Measurements from ENCODE around the gene RANBP17. TPM values are rescaled to one million over a fixed set of nuclear protein-coding genes. Genes with fewer than 3 reads are reported as not detected.

The RANBP17 gene
- total RNA-seq, 2 donors from 2014 or later: 26.6 to 28.0 TPM

- peaks cover 5% of the 10 kb centered on the region for H3K4me1 Mint-ChIP-seq
- H3K4me1 ChIP-seq (ENCODE audit: control insufficient read depth, insufficient read depth, low read length): peaks cover 4% of the 10 kb centered on the region
- H3K4me3 Mint-ChIP-seq: no peak overlapping the region
- no peaks in the 10 kb centered on the region for H3K27me3 Mint-ChIP-seq (ENCODE audit: insufficient read depth)
- no peaks in the 10 kb centered on the region for H3K36me3 Mint-ChIP-seq (ENCODE audit: low read depth)
- no peaks in the 10 kb centered on the region for H3K9me3 ChIP-seq (ENCODE audit: control insufficient read depth, low read length)
- H3K27ac Mint-ChIP-seq: no peak overlapping the region
- no peak overlapping the region for H3K9ac ChIP-seq (ENCODE audit: extremely low read depth, low read length, poor library complexity, severe bottlenecking)
- no peaks in the 10 kb centered on the region for H3K36me3 ChIP-seq (ENCODE audit: control insufficient read depth, insufficient read depth, low read length)
- no peaks in the 10 kb centered on the region for H3K9me3 Mint-ChIP-seq
- H3K27ac ChIP-seq (ENCODE audit: low read depth, low read length): no peak overlapping the region
- TF ChIP-seq CTCF (conservative IDR thresholded peaks at IDR 0.05): no peak
- H3K27me3 ChIP-seq (ENCODE audit: control insufficient read depth, insufficient read depth, low read length, poor library complexity, severe bottlenecking): no peaks in the 10 kb centered on the region
- DNase-seq: no peak
- 83 to 98% methylated on average over 1 to 2 of the region's 2 CpGs for WGBS, 2 experiments (ENCODE audit: insufficient coverage in 1 of 2, insufficient read length in 1 of 2)
- no peak overlapping the region for H3K4me3 ChIP-seq (ENCODE audit: low read length)
Observed at GRCh38 chr5:171157276-171157675, 295.5 kb downstream of the RANBP17 start.

- WGBS, 2 experiments (ENCODE audit: insufficient coverage in 1 of 2, insufficient read length in 1 of 2): 80 to 97% methylated on average over 1 of the region's 1 CpG
- DNase-seq: no peak
- peaks cover 4% of the 10 kb centered on the region for H3K4me1 ChIP-seq (ENCODE audit: control insufficient read depth, insufficient read depth, low read length)
Observed at GRCh38 chr5:171157775-171158174, 296.0 kb downstream of the RANBP17 start.

GRCh38 chr5:171158581-171158980 is 296.8 kb downstream of the RANBP17 start:
- TF ChIP-seq CTCF (conservative IDR thresholded peaks at IDR 0.05): no peak
- H3K27ac Mint-ChIP-seq: no peak overlapping the region
- Histone ChIP-seq H3K9ac (ENCODE audit: extremely low read depth, low read length, poor library complexity, severe bottlenecking) (no peak overlapping the region), H3K27me3 (ENCODE audit: control insufficient read depth, insufficient read depth, low read length, poor library complexity, severe bottlenecking) (no peaks in the 10 kb centered on the region), H3K36me3 (ENCODE audit: control insufficient read depth, insufficient read depth, low read length) (no peaks in the 10 kb centered on the region), H3K27ac (ENCODE audit: low read depth, low read length) (no peak overlapping the region), H3K9me3 (ENCODE audit: control insufficient read depth, low read length) (no peaks in the 10 kb centered on the region), H3K4me1 (ENCODE audit: control insufficient read depth, insufficient read depth, low read length) (peaks cover 4% of the 10 kb centered on the region), H3K4me3 (ENCODE audit: low read length) (no peak overlapping the region)
- no peak overlapping the region for H3K4me3 Mint-ChIP-seq
- no peak for DNase-seq
- peaks cover 10% of the 10 kb centered on the region for H3K4me1 Mint-ChIP-seq
- H3K27me3 Mint-ChIP-seq (ENCODE audit: insufficient read depth): no peaks in the 10 kb centered on the region
- H3K36me3 Mint-ChIP-seq (ENCODE audit: low read depth): no peaks in the 10 kb centered on the region
- WGBS, 2 experiments (ENCODE audit: insufficient coverage in 1 of 2, insufficient read length in 1 of 2): 100% methylated on average over 1 of the region's 1 CpG; no CpG with 5 or more reads in 1 of the 2 experiments
- H3K9me3 Mint-ChIP-seq: no peaks in the 10 kb centered on the region

More at GRCh38 chr5:171157775-171158174, 296.0 kb downstream of the RANBP17 start:
- peaks cover 10% of the 10 kb centered on the region for H3K4me1 Mint-ChIP-seq
- Histone ChIP-seq H3K4me3 (ENCODE audit: low read length) (no peak overlapping the region), H3K27me3 (ENCODE audit: control insufficient read depth, insufficient read depth, low read length, poor library complexity, severe bottlenecking) (no peaks in the 10 kb centered on the region), H3K9ac (ENCODE audit: extremely low read depth, low read length, poor library complexity, severe bottlenecking) (no peak overlapping the region), H3K9me3 (ENCODE audit: control insufficient read depth, low read length) (no peaks in the 10 kb centered on the region), H3K27ac (ENCODE audit: low read depth, low read length) (no peak overlapping the region), H3K36me3 (ENCODE audit: control insufficient read depth, insufficient read depth, low read length) (no peaks in the 10 kb centered on the region)
- TF ChIP-seq CTCF (conservative IDR thresholded peaks at IDR 0.05): no peak
- no peak overlapping the region for H3K4me3 Mint-ChIP-seq
- H3K27me3 Mint-ChIP-seq (ENCODE audit: insufficient read depth): no peaks in the 10 kb centered on the region
- no peak overlapping the region for H3K27ac Mint-ChIP-seq
- no peaks in the 10 kb centered on the region for H3K36me3 Mint-ChIP-seq (ENCODE audit: low read depth)
- no peaks in the 10 kb centered on the region for H3K9me3 Mint-ChIP-seq
